ENCODE data around the gene FRMD3.

DNA sequence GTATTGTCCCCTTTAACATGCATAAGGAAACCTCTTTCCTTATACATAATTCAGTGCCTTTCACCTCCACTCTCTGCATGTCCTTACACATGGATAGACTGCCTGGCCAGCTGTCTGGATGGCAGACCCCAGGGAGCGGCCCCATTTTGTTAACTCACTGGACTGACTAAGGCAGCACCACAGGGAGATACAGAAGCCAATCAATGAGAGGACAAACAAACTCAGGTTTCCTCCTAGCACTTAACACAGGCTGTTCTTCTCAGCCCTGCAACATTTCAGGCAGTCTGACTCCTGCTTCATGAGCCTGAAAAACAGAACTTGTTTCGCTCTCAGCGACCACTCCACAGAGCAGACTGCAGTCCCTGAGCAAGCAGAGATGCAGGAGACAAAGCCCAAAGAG, 339.8 kb downstream of the FRMD3 start:
- TF ChIP-seq REST (IDR thresholded peaks at IDR 0.05; ENCODE audit: low read depth) (no peak), MAX (IDR thresholded peaks at IDR 0.05) (no peak), RAD21 (IDR thresholded peaks at IDR 0.05; ENCODE audit: low read depth) (no peak), TAF1 (IDR thresholded peaks at IDR 0.05; ENCODE audit: low read depth) (no peak), ZBTB7A (IDR thresholded peaks at IDR 0.05; ENCODE audit: low read depth) (no peak), EP300 (IDR thresholded peaks at IDR 0.05; ENCODE audit: borderline replicate concordance) (no peak), NFIC (IDR thresholded peaks at IDR 0.05) (no peak), CREB1 (IDR thresholded peaks at IDR 0.05; ENCODE audit: low read depth) (no peak), EGR1 (IDR thresholded peaks at IDR 0.05) (no peak)
